Neural cell (in vitro differentiated cells): ENCODE results near the gene LCE1F. TPM values are rescaled to one million over a fixed set of nuclear protein-coding genes. Genes with fewer than 3 reads are reported as not detected.

ENCODE experiments used
- H2AFZ ChIP-seq: fragments of 200-600, 300-800 bp; sonication (generic), shearing (Covaris generic); 2 replicates; pipeline ENCODE4 v1.6.0; 2014; ENCODE audit warnings: low read depth, mild to moderate bottlenecking, antibody characterized with exemption, low read length, moderate library complexity
- H3F3A ChIP-seq: fragments of 200-600 bp; shearing (Covaris generic); 2 replicates; pipeline ENCODE4 v1.6.1; 2016; ENCODE audit warnings: mild to moderate bottlenecking, moderate library complexity, mixed read lengths, antibody characterized with exemption, low read length; ENCODE audit not compliant: insufficient read depth, poor library complexity, severe bottlenecking
- H3K27ac ChIP-seq: fragments of 200-600, 300-800 bp; sonication (generic), shearing (Covaris generic); 2 replicates; pipeline ENCODE4 v1.5.1; 2014; ENCODE audit warnings: mild to moderate bottlenecking, low read length, moderate library complexity
- H3K27me3 ChIP-seq: fragments of 300-800, 200-600 bp; sonication (generic), shearing (Covaris generic); 2 replicates; pipeline ENCODE4 v1.6.0; 2014; ENCODE audit warnings: mild to moderate bottlenecking, low read depth, low read length, moderate library complexity; ENCODE audit not compliant: insufficient read depth
- H3K36me3 ChIP-seq: fragments of 300-800, 200-600 bp; sonication (generic), shearing (Covaris generic); 2 replicates; pipeline ENCODE4 v1.5.1; 2014; ENCODE audit warnings: mild to moderate bottlenecking, antibody characterized with exemption, low read length, moderate library complexity; ENCODE audit not compliant: insufficient read depth
- H3K4me2 ChIP-seq: fragments of 300-800, 200-600 bp; sonication (generic), shearing (Covaris generic); 2 replicates; pipeline ENCODE4 v1.6.0; 2014; ENCODE audit warnings: mild to moderate bottlenecking, low read length
- H3K4me3 ChIP-seq: fragments of 300-800, 200-600 bp; sonication (generic), shearing (Covaris generic); 2 replicates; pipeline ENCODE4 v1.5.1; 2014; ENCODE audit warnings: mild to moderate bottlenecking, low read length, moderate library complexity
- H3K79me2 ChIP-seq: fragments of 200-600 bp; shearing (Covaris generic); replicated peaks from 2 replicates; pipeline ENCODE4 v1.6.0; 2014; ENCODE audit warnings: mild to moderate bottlenecking, low read length, moderate library complexity; ENCODE audit not compliant: insufficient read depth
- H3K9ac ChIP-seq: fragments of 300-800, 200-600 bp; sonication (generic), shearing (Covaris generic); 2 replicates; pipeline ENCODE4 v1.6.1; 2016; ENCODE audit warnings: mild to moderate bottlenecking, low read length, mixed read lengths
- H3K9me2 ChIP-seq: fragments of 200-600 bp; shearing (Covaris generic); 2 replicates; pipeline ENCODE4 v1.6.1; 2016; ENCODE audit warnings: mild to moderate bottlenecking, low read length, mixed read lengths; ENCODE audit not compliant: insufficient read depth
- H3K9me3 ChIP-seq: fragments of 200-600, 300-800 bp; sonication (generic), shearing (Covaris generic); 2 replicates; pipeline ENCODE4 v1.6.1; 2016; ENCODE audit warnings: mild to moderate bottlenecking, mixed run types, low read length, moderate library complexity, mixed read lengths
- H4K20me1 ChIP-seq: fragments of 200-600 bp; shearing (Covaris generic); 2 replicates; pipeline ENCODE4 v1.6.1; 2016; ENCODE audit warnings: mild to moderate bottlenecking, mixed run types; ENCODE audit not compliant: insufficient read depth
- EP300 ChIP-seq: fragments of 450-650 bp; conservative IDR thresholded peaks from 2 replicates; pipeline ENCODE4 v1.6.1; 2014; ENCODE audit warnings: antibody characterized with exemption, mild to moderate bottlenecking, moderate library complexity; ENCODE audit not compliant: poor library complexity, severe bottlenecking
- EZH2 ChIP-seq: fragments of 200-600, 300-800 bp; shearing (Covaris generic), sonication (generic); IDR thresholded peaks from 2 replicates; pipeline ENCODE4 v1.6.1; 2014; ENCODE audit warnings: antibody characterized with exemption, low read length, borderline replicate concordance, mild to moderate bottlenecking; ENCODE audit not compliant: insufficient read depth, poor library complexity, severe bottlenecking
- MXI1 ChIP-seq: fragments of 450-650 bp; conservative IDR thresholded peaks from 2 replicates; pipeline ENCODE4 v1.6.1; 2014; ENCODE audit warnings: antibody characterized with exemption, mild to moderate bottlenecking; ENCODE audit not compliant: poor library complexity, severe bottlenecking
- POLR2AphosphoS5 ChIP-seq: IDR thresholded peaks from 2 replicates; pipeline ENCODE4 v1.6.1; 2012
- RAD21 ChIP-seq: fragments of 450-650 bp; conservative IDR thresholded peaks from 2 replicates; pipeline ENCODE4 v1.6.1; 2014; ENCODE audit warnings: antibody characterized with exemption, mild to moderate bottlenecking, moderate library complexity
- SMC3 ChIP-seq: fragments of 450-650 bp; conservative IDR thresholded peaks from 2 replicates; pipeline ENCODE4 v1.6.1; 2014; ENCODE audit warnings: antibody characterized with exemption, mild to moderate bottlenecking, moderate library complexity; ENCODE audit not compliant: poor library complexity
- TAF1 ChIP-seq: IDR thresholded peaks from 2 replicates; pipeline ENCODE4 v1.6.1; 2012; ENCODE audit warnings: low read depth
- polyA plus RNA-seq: library from polyadenylated mRNA; depleted of rRNA; stranded (reverse); fragments of >200 nt; gene quantifications from 2 replicates; pipeline ENCODE4 v1.2.3, GENCODE V29; 2014
- TF ChIP-seq, protein P1 (sequence below): fragments of 450-650 bp; IDR thresholded peaks from 2 replicates; pipeline ENCODE4 v1.5.1; 2014; ENCODE audit warnings: antibody characterized with exemption, mild to moderate bottlenecking, moderate library complexity; ENCODE audit not compliant: poor library complexity, severe bottlenecking
- TF ChIP-seq, protein P2 (sequence below): IDR thresholded peaks from 2 replicates; pipeline ENCODE4 v1.6.1; 2012; ENCODE audit warnings: borderline replicate concordance

LCE1F gene
- polyA plus RNA-seq, 1 donor from 2014 or later: not detected

DNA sequence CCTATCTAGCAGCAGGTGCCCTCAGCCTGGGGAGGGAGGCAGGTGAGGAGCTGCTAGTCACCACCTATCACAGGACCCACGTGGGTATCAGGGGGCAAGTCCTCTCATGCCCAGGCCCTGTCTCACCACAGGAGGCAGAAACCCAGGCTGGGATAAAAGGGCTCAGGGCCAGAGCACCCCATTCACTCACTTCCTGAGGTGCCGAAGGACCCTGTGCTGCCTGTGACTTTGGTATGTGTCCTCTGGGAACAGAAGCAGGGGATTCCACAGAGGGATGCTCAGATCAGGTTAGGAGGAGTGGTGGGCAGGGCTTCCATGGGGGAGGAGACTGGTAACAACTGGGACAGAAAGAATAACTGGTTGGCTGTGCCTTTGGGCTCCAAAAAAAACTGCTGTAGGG is 11.1 kb downstream of the LCE1F start, which contains the start of gene LCE1E:
Gene LCE1E, plus strand, starts transcription at position 181 of the 400 bp plus-strand sequence. CDS start 1,043 bp downstream, outside the sequence.
- Histone ChIP-seq H3K27ac (no peak within 1 kb of the TSS), H3K27me3 (no peaks in the 10 kb centered on the region), H3K9me2 (no peaks in the 10 kb centered on the region), H3K4me3 (no peak within 1 kb of the TSS), H3K9me3 (no peaks in the 10 kb centered on the region), H3K36me3 (no peaks in the 10 kb centered on the region), H3K9ac (no peak within 1 kb of the TSS), H3K4me2 (no peak within 1 kb of the TSS), H2AFZ (no peak within 1 kb of the TSS), H3F3A (no peaks in the 10 kb centered on the region), H3K79me2 (no peaks in the 10 kb centered on the region), H4K20me1 (no peaks in the 10 kb centered on the region)
- no peak for TF ChIP-seq POLR2AphosphoS5
- no peak for TF ChIP-seq MXI1
- no peak for TF ChIP-seq RAD21

DNA sequence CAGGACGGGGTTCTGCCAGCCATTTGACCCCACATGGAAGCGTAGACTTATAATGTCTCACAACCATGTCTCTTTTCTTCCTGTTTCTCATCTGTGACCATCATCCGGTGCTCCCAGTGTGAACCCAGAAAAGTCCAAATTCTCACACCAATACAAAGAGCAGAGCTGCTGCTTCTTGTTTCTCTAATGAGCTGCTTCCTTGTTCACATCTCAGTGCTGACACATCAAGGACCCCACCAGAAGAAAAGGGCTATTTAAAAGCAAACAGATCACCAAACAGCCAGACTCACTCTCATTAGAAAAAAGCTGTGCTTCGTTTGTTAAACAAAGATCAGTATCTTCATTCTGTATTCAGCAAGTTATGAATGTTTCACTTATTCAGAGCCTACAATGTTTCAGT is 20.7 kb downstream of the LCE1F start:
- H3K27ac ChIP-seq: no peak overlapping the region
- no peak overlapping the region for H3K4me2 ChIP-seq
- H3K9me3 ChIP-seq: no peaks in the 10 kb centered on the region
- no peak overlapping the region for H2AFZ ChIP-seq
- H3K36me3 ChIP-seq: no peaks in the 10 kb centered on the region
- H3K79me2 ChIP-seq: no peaks in the 10 kb centered on the region
- no peaks in the 10 kb centered on the region for H3K27me3 ChIP-seq
- TF ChIP-seq SMC3 (no peak), TAF1 (no peak), MXI1 (no peak), POLR2AphosphoS5 (no peak), EZH2 (no peak), EP300 (no peak), RAD21 (no peak)
- TF ChIP-seq, protein P1, sequence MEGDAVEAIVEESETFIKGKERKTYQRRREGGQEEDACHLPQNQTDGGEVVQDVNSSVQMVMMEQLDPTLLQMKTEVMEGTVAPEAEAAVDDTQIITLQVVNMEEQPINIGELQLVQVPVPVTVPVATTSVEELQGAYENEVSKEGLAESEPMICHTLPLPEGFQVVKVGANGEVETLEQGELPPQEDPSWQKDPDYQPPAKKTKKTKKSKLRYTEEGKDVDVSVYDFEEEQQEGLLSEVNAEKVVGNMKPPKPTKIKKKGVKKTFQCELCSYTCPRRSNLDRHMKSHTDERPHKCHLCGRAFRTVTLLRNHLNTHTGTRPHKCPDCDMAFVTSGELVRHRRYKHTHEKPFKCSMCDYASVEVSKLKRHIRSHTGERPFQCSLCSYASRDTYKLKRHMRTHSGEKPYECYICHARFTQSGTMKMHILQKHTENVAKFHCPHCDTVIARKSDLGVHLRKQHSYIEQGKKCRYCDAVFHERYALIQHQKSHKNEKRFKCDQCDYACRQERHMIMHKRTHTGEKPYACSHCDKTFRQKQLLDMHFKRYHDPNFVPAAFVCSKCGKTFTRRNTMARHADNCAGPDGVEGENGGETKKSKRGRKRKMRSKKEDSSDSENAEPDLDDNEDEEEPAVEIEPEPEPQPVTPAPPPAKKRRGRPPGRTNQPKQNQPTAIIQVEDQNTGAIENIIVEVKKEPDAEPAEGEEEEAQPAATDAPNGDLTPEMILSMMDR: no peak
- TF ChIP-seq, protein P2, sequence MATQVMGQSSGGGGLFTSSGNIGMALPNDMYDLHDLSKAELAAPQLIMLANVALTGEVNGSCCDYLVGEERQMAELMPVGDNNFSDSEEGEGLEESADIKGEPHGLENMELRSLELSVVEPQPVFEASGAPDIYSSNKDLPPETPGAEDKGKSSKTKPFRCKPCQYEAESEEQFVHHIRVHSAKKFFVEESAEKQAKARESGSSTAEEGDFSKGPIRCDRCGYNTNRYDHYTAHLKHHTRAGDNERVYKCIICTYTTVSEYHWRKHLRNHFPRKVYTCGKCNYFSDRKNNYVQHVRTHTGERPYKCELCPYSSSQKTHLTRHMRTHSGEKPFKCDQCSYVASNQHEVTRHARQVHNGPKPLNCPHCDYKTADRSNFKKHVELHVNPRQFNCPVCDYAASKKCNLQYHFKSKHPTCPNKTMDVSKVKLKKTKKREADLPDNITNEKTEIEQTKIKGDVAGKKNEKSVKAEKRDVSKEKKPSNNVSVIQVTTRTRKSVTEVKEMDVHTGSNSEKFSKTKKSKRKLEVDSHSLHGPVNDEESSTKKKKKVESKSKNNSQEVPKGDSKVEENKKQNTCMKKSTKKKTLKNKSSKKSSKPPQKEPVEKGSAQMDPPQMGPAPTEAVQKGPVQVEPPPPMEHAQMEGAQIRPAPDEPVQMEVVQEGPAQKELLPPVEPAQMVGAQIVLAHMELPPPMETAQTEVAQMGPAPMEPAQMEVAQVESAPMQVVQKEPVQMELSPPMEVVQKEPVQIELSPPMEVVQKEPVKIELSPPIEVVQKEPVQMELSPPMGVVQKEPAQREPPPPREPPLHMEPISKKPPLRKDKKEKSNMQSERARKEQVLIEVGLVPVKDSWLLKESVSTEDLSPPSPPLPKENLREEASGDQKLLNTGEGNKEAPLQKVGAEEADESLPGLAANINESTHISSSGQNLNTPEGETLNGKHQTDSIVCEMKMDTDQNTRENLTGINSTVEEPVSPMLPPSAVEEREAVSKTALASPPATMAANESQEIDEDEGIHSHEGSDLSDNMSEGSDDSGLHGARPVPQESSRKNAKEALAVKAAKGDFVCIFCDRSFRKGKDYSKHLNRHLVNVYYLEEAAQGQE: no peak
- no peaks in the 10 kb centered on the region for H3K9me2 ChIP-seq
- H3K9ac ChIP-seq: no peak overlapping the region
- H4K20me1 ChIP-seq: no peaks in the 10 kb centered on the region
- no peak overlapping the region for H3K4me3 ChIP-seq
- no peaks in the 10 kb centered on the region for H3F3A ChIP-seq

DNA sequence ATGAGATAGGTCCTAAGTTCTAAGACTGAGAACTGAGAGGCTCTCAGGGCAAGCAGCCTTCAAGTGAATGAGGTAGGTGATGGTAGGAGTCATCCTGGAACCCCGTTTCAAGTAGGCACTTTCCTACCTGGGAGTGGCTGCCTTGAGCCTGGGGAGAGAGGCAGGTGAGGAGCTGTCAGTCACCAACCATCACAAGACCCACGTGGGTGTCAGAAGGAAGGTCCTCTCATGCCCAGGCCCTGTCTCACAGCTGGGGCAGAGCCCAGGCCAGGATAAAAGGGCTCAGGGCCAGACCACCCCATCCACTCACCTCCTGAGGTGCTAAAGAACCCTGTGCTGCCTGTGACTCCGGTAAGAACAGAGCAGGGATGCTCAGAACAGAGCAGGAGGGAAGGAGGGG is 21.5 kb downstream of the LCE1F start, which contains the start of gene LCE1D:
Gene LCE1D, plus strand, starts transcription at position 301 of the 400 bp plus-strand sequence. CDS start 1,074 bp downstream, outside the sequence.
- H3K27me3 ChIP-seq: no peaks in the 10 kb centered on the region
- no peaks in the 10 kb centered on the region for H4K20me1 ChIP-seq
- no peak within 1 kb of the TSS for H3K4me2 ChIP-seq
- no peaks in the 10 kb centered on the region for H3K79me2 ChIP-seq
- no peak for TF ChIP-seq RAD21
- no peak for TF ChIP-seq EZH2
- no peak for TF ChIP-seq POLR2AphosphoS5
- TF ChIP-seq EP300: no peak
- TF ChIP-seq, protein P1: no peak
- no peak for TF ChIP-seq TAF1
- TF ChIP-seq, protein P2: no peak
- TF ChIP-seq MXI1: no peak
- TF ChIP-seq SMC3: no peak
- no peak within 1 kb of the TSS for H3K9ac ChIP-seq
- H3K9me2 ChIP-seq: no peaks in the 10 kb centered on the region
- H3K4me3 ChIP-seq: no peak within 1 kb of the TSS
- H3K9me3 ChIP-seq: peaks cover 3% of the 10 kb centered on the region
- no peaks in the 10 kb centered on the region for H3F3A ChIP-seq
- no peaks in the 10 kb centered on the region for H3K36me3 ChIP-seq
- H2AFZ ChIP-seq: no peak within 1 kb of the TSS
- H3K27ac ChIP-seq: no peak within 1 kb of the TSS
